HG02884 (cell line): ENCODE results near the gene PHACTR3.

Experiments used
- ATAC-seq: cut with Tn5 transposase; IDR thresholded peaks from one replicate; pipeline ENCODE4 v1.9.1; 2021; ENCODE audit warnings: mild to moderate bottlenecking, moderate library complexity; ENCODE audit not compliant: unreplicated experiment

The PHACTR3 gene

GRCh38 chr20:59786801-59787537 is 182.6 kb downstream of the PHACTR3 start:
- no peak for ATAC-seq

DNA sequence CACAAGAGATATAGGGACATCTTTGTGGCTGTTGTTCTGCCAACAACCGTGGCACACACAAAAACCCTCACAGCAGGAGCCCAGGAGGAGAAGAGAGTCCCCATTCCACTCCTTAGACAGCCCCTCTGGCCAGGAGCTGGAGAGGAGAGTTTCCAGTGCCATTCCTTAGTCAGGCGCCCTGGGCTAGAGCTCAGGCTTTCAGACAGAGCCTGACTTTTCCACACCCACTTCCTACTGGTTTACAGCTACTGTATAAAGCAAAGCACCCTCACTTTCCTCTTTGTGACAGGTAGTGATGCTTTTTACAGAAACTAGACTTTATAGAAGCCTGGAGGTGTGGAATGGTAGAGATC is 183.2 kb downstream of the PHACTR3 start:
- ATAC-seq = no peak

- no peak for ATAC-seq
These were observed 183.9 kb downstream of the PHACTR3 start for GRCh38 chr20:59788196-59788735.

DNA sequence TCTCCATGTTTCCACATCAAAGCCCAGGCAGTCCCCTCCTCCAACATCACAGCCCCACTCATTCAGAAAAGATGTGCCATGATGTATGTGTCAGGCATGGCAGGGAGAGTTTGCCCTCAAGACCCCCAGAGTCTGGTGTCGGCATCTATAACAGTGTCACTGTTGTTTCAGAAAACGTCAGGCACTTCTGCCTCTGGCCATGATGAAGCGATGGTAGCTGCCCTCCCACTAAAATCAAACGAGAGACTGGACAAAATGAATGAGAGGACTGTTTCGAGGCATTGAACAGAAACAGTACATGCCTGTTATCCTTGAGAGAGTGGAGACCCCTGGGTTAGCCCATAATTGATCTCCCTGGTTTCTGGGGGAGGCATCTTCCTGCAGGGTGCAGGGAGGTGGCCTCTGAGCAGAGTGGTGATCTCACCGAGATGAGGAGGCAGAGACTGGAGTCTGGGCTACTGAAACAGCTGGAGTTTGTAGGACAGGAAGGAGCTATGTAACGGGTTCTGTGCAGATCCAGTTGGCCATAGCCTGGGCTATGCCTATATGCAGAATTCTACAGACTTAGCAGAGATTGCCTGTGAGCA is 184.6 kb downstream of the PHACTR3 start:
- ATAC-seq = no peak

- ATAC-seq = no peak
These were observed 185.3 kb downstream of the PHACTR3 start for GRCh38 chr20:59789686-59790085.

GRCh38 chr20:59790346-59790745 is 186.0 kb downstream of the PHACTR3 start:
- ATAC-seq = no peak

DNA sequence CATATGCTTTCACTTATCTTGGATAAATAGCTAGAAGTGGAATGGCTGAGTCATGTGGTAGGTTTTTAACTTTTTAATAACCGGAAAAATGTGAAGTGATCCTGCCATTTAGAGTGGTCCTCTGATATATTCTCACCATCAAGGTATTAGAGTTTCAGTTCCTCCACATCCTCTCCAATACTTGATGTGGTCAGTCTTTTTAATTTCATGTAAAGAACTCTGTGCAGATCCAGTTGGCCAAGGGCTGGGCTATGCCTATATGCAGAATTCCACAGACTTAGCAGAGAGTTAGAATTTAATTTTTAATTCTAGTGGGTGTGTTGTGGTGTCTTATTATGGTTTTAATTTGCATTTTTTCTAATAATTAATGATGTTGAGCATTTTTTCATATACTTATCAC is 188.0 kb downstream of the PHACTR3 start:
- ATAC-seq = no peak

GRCh38 chr20:59794555-59794954 is 190.2 kb downstream of the PHACTR3 start:
- ATAC-seq = no peak

DNA sequence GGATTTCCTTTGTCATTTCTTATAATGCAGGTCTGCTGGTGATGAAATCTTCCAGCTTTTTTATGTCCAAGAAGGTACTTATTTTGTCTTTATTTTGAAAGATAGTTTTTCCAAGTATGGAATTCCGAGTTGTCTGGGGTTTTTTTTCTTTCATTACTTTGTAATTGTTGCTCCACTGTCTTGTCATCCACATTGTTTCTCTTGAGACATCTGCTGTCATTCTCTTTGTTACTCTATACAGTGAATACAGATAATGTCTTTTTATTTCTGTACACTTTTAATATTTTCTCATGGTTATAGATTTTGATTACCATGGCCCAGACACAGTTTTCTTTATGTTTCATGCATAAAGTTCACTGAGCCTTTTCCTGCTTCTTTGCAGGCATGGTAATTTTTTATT is 196.0 kb downstream of the PHACTR3 start:
- no peak for ATAC-seq

DNA sequence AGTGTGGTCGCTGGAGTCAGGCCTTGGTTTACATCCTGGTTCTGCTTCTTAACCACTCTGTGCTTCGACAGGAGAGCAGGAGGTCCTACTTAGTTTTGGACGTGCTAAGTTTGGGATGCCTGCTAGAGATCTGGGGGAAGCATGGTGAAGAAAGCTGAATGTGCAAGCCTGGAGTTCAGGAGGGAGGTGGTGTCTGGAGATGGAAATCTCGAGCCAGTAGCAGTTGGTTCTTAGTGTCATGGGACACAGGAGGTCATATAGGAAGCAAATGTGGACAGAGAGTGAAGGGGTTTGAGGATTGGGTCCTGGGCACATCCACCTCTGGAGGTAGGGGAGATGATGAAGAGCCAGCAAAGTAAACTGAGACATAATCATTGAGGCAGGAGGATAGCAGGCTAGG is 197.7 kb downstream of the PHACTR3 start:
- no peak for ATAC-seq

GRCh38 chr20:59802471-59803221 is 198.3 kb downstream of the PHACTR3 start:
- no peak for ATAC-seq

GRCh38 chr20:59804347-59804746 is 200.0 kb downstream of the PHACTR3 start:
- ATAC-seq = no peak

DNA sequence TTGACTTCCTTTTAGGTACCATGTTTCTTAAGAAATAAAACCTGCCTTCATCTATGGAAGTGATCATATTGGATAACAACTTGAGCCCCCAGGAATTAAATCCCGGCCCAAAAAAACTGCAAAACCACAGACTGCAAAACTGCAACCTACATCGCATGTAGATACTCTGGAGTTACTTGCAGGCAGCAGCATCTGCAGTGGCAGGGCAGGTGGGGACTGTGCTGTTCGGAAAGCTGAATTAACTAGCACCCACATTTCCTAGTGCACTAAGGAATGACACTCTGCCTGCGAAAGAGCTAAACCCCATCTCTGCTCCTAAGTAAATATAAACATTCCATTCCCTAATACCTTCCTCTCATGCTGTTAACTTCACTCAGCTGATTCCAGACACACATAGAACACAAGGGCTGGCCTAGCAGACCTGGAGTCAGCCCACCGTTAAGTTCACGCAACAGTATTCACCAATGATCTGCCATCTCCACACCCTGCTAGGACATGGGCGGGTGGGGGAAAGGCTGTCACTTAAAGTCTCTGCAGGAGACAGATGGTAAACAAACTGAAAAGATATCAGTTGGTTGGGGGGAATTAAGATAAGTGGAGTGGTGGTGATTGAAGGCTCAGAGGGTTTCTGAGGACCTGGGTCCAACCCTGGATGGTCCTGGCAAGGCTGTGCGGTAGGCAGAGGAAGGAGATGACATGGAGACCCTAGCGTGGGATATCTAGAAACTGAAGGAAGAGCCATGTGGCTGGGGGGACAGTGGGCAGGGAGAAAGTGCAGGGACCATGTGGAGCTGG is 200.7 kb downstream of the PHACTR3 start:
- ATAC-seq = no peak

GRCh38 chr20:59805786-59806577 is 201.6 kb downstream of the PHACTR3 start:
- no peak for ATAC-seq

- ATAC-seq = no peak
These were observed 202.2 kb downstream of the PHACTR3 start for GRCh38 chr20:59806578-59806975.

GRCh38 chr20:59807909-59808728 is 203.8 kb downstream of the PHACTR3 start:
- no peak for ATAC-seq

GRCh38 chr20:59808729-59809381 is 204.5 kb downstream of the PHACTR3 start:
- no peak for ATAC-seq

- no peak for ATAC-seq
These were observed 205.5 kb downstream of the PHACTR3 start for GRCh38 chr20:59809630-59810448.
